OCI-LY1 (cell line): ENCODE measurements around the gene PRKCE.

Source experiments
- H2AFZ ChIP-seq: fragments of 200-600 bp; sonication (generic), shearing (Covaris generic); 2 replicates; pipeline ENCODE4 v1.6.0; 2014; ENCODE audit warnings: antibody characterized with exemption, mild to moderate bottlenecking, low read length
- H3F3A ChIP-seq: fragments of 200-600 bp; sonication (generic), shearing (Covaris generic); 2 replicates; pipeline ENCODE4 v1.6.0; 2014; ENCODE audit warnings: mild to moderate bottlenecking, antibody characterized with exemption, low read length, moderate library complexity; ENCODE audit not compliant: insufficient read depth
- H3K27ac ChIP-seq: fragments of 200-600 bp; sonication (generic); 2 replicates; pipeline ENCODE4 v1.5.1; 2014; ENCODE audit warnings: low read length, mixed run types, mild to moderate bottlenecking, low read depth; ENCODE audit not compliant: poor library complexity, severe bottlenecking
- H3K27me3 ChIP-seq: fragments of 200-600 bp; sonication (generic); 2 replicates; pipeline ENCODE4 v1.6.0; 2014; ENCODE audit warnings: antibody characterized with exemption, mild to moderate bottlenecking, low read length, moderate library complexity; ENCODE audit not compliant: insufficient read depth
- H3K36me3 ChIP-seq: fragments of 200-600 bp; sonication (generic); 2 replicates; pipeline ENCODE4 v1.6.1; 2014; ENCODE audit warnings: mild to moderate bottlenecking, antibody characterized with exemption, low read length, moderate library complexity, mixed read lengths; ENCODE audit not compliant: insufficient read depth
- H3K4me1 ChIP-seq: fragments of 200-600 bp; sonication (generic); 2 replicates; pipeline ENCODE4 v1.5.1; 2014; ENCODE audit warnings: mild to moderate bottlenecking, low read length, moderate library complexity; ENCODE audit not compliant: insufficient read depth, severe bottlenecking
- H3K4me2 ChIP-seq: fragments of 200-600 bp; sonication (generic), shearing (Covaris generic); 2 replicates; pipeline ENCODE4 v1.6.1; 2014; ENCODE audit warnings: low read length
- H3K4me3 ChIP-seq: fragments of 200-600 bp; sonication (generic); 2 replicates; pipeline ENCODE4 v1.5.1; 2014; ENCODE audit warnings: low read length, low read depth, mild to moderate bottlenecking, mixed read lengths; ENCODE audit not compliant: poor library complexity, severe bottlenecking
- H3K79me2 ChIP-seq: fragments of 200-600 bp; shearing (Covaris generic); 2 replicates; pipeline ENCODE4 v1.6.1; 2016; ENCODE audit warnings: mixed run types, low read length, mixed read lengths; ENCODE audit not compliant: insufficient read depth
- H3K9ac ChIP-seq: fragments of 200-600 bp; sonication (generic), shearing (Covaris generic); 2 replicates; pipeline ENCODE4 v1.6.1; 2014; ENCODE audit warnings: mild to moderate bottlenecking, low read length, mixed read lengths
- H3K9me2 ChIP-seq: fragments of 200-600 bp; sonication (generic), shearing (Covaris generic); 2 replicates; pipeline ENCODE4 v1.6.1; 2014; ENCODE audit warnings: low read depth, mild to moderate bottlenecking, low read length, mixed read lengths
- H3K9me3 ChIP-seq: fragments of 200-600 bp; shearing (Covaris generic); 2 replicates; pipeline ENCODE4 v1.6.1; 2014; ENCODE audit warnings: low read length, mixed read lengths
- H4K20me1 ChIP-seq: fragments of 200-600 bp; sonication (generic), shearing (Covaris generic); 2 replicates; pipeline ENCODE4 v1.6.0; 2016; ENCODE audit warnings: mild to moderate bottlenecking, low read length; ENCODE audit not compliant: insufficient read depth
- EZH2 ChIP-seq: fragments of 200-600 bp; sonication (generic), shearing (Covaris generic); IDR thresholded peaks from 2 replicates; pipeline ENCODE4 v1.8.0; 2017; ENCODE audit warnings: borderline replicate concordance, mixed run types, mild to moderate bottlenecking, antibody characterized with exemption, low read length, moderate library complexity, mixed read lengths
- TF ChIP-seq, protein P1 (sequence below): fragments of 200-600 bp; sonication (generic), shearing (Covaris generic); IDR thresholded peaks from 2 replicates; pipeline ENCODE4 v1.5.1; 2017; ENCODE audit warnings: mild to moderate bottlenecking, antibody characterized with exemption, low read length, moderate library complexity, mixed read lengths

The PRKCE gene

GRCh38 chr2:46134531-46135227 lies 483.2 kb downstream of the PRKCE start:
- no peaks in the 10 kb centered on the region for H3K36me3 ChIP-seq
- H3K27ac ChIP-seq: no peak overlapping the region
- no peaks in the 10 kb centered on the region for H4K20me1 ChIP-seq

DNA sequence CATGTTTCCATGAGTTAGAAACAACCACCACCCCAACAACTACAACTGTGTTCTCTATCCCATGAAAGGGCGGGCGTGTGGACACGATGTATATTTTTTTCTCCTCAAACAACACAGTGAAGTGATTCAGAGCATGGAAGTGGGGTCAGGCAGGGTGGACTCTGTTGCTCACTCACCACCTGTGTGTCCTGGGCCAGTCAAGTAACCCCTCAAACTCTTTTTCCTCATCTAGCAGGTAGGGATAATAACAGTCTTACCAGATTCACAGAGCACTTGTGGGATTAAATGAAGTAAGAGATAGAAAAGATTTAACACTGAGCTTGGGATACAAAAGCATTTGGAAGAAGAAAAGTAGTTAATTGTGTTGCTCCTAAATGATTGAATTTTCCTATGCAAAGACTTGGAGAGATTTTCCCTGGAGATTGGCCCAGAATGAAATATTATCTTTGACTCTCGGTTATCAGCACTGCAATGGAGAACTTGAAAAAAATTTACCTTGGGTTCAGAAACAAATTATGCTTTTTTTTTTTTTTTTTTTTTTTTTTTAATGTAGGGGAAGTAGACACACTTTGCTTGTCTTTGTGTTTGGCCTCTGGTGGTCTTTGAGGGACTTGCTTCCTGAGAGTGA lies 483.9 kb downstream of the PRKCE start:
- H3K9ac ChIP-seq: no peak overlapping the region
- no peak overlapping the region for H2AFZ ChIP-seq
- no peaks in the 10 kb centered on the region for H3K9me3 ChIP-seq
- H3K9me2 ChIP-seq: no peaks in the 10 kb centered on the region
- H4K20me1 ChIP-seq: no peaks in the 10 kb centered on the region
- TF ChIP-seq EZH2: no peak
- TF ChIP-seq, protein P1, sequence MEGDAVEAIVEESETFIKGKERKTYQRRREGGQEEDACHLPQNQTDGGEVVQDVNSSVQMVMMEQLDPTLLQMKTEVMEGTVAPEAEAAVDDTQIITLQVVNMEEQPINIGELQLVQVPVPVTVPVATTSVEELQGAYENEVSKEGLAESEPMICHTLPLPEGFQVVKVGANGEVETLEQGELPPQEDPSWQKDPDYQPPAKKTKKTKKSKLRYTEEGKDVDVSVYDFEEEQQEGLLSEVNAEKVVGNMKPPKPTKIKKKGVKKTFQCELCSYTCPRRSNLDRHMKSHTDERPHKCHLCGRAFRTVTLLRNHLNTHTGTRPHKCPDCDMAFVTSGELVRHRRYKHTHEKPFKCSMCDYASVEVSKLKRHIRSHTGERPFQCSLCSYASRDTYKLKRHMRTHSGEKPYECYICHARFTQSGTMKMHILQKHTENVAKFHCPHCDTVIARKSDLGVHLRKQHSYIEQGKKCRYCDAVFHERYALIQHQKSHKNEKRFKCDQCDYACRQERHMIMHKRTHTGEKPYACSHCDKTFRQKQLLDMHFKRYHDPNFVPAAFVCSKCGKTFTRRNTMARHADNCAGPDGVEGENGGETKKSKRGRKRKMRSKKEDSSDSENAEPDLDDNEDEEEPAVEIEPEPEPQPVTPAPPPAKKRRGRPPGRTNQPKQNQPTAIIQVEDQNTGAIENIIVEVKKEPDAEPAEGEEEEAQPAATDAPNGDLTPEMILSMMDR: no peak
- no peaks in the 10 kb centered on the region for H3K36me3 ChIP-seq
- no peak overlapping the region for H3K4me3 ChIP-seq
- H3K79me2 ChIP-seq: no peaks in the 10 kb centered on the region
- H3K4me2 ChIP-seq: no peak overlapping the region
- H3K27ac ChIP-seq: no peak overlapping the region
- H3F3A ChIP-seq: no peaks in the 10 kb centered on the region
- H3K4me1 ChIP-seq: no peaks in the 10 kb centered on the region
- no peaks in the 10 kb centered on the region for H3K27me3 ChIP-seq

More at GRCh38 chr2:46134531-46135227, 483.2 kb downstream of the PRKCE start:
- H3K4me1 ChIP-seq: no peaks in the 10 kb centered on the region
- H3K4me3 ChIP-seq: no peak overlapping the region
- no peak overlapping the region for H2AFZ ChIP-seq
- TF ChIP-seq, protein P1: no peak
- no peak for TF ChIP-seq EZH2
- H3K9me3 ChIP-seq: no peaks in the 10 kb centered on the region
- H3K9ac ChIP-seq: no peak overlapping the region
- no peaks in the 10 kb centered on the region for H3F3A ChIP-seq
- no peaks in the 10 kb centered on the region for H3K79me2 ChIP-seq
- H3K27me3 ChIP-seq: no peaks in the 10 kb centered on the region
- H3K9me2 ChIP-seq: no peaks in the 10 kb centered on the region
- H3K4me2 ChIP-seq: no peak overlapping the region

- Histone ChIP-seq H3K4me3 (no peak overlapping the region), H3K9me2 (no peaks in the 10 kb centered on the region), H3K27me3 (no peaks in the 10 kb centered on the region), H3K9ac (no peak overlapping the region), H4K20me1 (no peaks in the 10 kb centered on the region), H3F3A (no peaks in the 10 kb centered on the region), H3K4me2 (no peak overlapping the region), H3K36me3 (no peaks in the 10 kb centered on the region), H2AFZ (no peak overlapping the region), H3K27ac (no peak overlapping the region), H3K9me3 (no peaks in the 10 kb centered on the region), H3K4me1 (no peaks in the 10 kb centered on the region), H3K79me2 (no peaks in the 10 kb centered on the region)
- no peak for TF ChIP-seq EZH2
Measured at GRCh38 chr2:46135958-46136357, 484.5 kb downstream of the PRKCE start.
